ENCODE measurements around the gene ETHE1. TPM values are rescaled to one million over a fixed set of nuclear protein-coding genes. Genes with fewer than 3 reads are reported as not detected.
A peak's percentile ranks its signal among the peaks of the same experiment; 100 is the strongest.

Gene ETHE1
- total RNA-seq, 1 donor from 2014 or later = 57.3 TPM

DNA sequence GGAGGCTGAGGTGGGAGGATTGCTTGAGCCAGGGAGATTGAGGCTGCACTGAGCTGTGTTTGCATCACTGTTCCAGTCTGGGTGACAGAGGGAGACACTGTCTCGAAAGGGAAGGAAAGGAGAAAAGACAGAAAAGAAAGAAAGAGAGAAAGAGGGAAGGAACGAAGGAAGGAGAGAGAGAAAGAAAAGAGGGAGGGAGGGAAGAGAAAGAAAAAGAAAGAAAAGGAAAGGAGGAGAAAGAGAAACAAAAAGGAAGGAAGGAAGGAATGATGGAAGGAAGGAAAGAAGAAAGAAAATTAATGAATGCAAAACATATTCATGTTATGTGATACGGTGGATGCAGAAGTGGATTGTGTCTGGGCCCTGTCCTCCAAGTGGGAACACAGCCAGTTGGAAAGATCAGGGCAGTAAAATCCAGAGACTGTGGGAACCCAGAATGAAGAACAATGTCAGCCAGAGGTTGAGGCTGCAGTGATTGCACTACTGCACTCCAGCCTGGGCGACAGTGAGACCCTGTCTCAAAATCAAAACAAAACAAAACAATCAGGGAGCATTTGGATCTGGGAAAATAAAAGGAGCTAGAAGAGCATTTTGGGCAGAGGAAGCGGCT, 28.7 kb downstream of the ETHE1 start:
- Mint-ChIP-seq H3K9me3 (no peaks in the 10 kb centered on the region), H3K4me3 (peak overlapping the region; percentile 21), H3K27me3 (no peaks in the 10 kb centered on the region), H3K36me3 (peaks cover 29% of the 10 kb centered on the region), H3K27ac (peak overlapping the region; percentile 66), H3K4me1 (ENCODE audit: unreplicated experiment) (peaks cover 26% of the 10 kb centered on the region)
- DNase-seq (ENCODE audit: extremely low spot score, unreplicated experiment) = no peak
- TF ChIP-seq, protein P1, sequence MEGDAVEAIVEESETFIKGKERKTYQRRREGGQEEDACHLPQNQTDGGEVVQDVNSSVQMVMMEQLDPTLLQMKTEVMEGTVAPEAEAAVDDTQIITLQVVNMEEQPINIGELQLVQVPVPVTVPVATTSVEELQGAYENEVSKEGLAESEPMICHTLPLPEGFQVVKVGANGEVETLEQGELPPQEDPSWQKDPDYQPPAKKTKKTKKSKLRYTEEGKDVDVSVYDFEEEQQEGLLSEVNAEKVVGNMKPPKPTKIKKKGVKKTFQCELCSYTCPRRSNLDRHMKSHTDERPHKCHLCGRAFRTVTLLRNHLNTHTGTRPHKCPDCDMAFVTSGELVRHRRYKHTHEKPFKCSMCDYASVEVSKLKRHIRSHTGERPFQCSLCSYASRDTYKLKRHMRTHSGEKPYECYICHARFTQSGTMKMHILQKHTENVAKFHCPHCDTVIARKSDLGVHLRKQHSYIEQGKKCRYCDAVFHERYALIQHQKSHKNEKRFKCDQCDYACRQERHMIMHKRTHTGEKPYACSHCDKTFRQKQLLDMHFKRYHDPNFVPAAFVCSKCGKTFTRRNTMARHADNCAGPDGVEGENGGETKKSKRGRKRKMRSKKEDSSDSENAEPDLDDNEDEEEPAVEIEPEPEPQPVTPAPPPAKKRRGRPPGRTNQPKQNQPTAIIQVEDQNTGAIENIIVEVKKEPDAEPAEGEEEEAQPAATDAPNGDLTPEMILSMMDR (conservative IDR thresholded peaks at IDR 0.05) = no peak

DNA sequence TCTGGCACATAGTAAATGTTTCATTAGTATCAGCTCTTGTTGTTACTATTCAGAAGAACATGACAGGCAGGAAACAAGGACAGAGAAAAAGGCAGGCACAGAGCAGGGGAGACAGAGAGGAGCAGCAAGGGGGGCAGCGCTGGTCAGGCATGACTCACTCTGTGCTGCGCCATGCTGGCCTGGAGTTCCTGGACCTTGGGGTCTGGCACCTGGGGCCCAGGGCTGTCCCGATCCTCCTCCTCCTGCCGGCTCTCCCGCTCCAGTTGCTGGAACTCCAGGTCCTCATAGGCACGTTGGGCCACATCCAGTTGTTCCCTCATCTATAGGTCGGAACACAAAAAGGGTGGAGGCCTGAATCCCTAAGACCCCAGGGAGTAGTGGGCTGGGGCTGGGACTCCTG, 30.0 kb downstream of the ETHE1 start:
- peaks cover 19% of the 10 kb centered on the region for H3K4me1 Mint-ChIP-seq (ENCODE audit: unreplicated experiment)
- peaks cover 23% of the 10 kb centered on the region for H3K36me3 Mint-ChIP-seq
- TF ChIP-seq, protein P1 (conservative IDR thresholded peaks at IDR 0.05) = no peak
- peak overlapping the region; percentile 59 for H3K27ac Mint-ChIP-seq
- DNase-seq (ENCODE audit: extremely low spot score, unreplicated experiment) = no peak
- no peaks in the 10 kb centered on the region for H3K9me3 Mint-ChIP-seq
- peak overlapping the region; percentile 9 for H3K4me3 Mint-ChIP-seq
- H3K27me3 Mint-ChIP-seq = no peaks in the 10 kb centered on the region

DNA sequence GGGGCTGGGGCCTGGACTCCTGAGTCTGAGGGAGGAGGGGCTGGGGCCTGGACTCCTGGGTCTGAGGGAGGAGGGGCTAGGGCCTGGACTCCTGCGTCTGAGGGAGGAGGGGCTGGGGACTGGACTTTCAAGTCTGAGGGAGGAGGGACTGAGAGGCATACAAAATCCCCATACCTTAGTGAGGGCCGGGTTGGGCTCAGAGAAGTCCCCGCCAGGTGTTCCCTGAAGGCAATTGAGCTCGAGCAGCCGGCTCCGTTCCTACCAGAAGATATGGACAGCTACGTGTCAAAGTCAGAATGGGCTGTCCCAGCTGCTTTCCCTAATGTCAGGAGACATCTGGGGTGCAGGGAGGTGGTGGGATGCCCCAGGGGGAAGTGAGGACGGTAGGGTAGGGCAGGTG, 31.9 kb downstream of the ETHE1 start:
- Mint-ChIP-seq H3K4me1 (ENCODE audit: unreplicated experiment) (peaks cover 15% of the 10 kb centered on the region), H3K36me3 (peaks cover 20% of the 10 kb centered on the region), H3K4me3 (peak overlapping the region; percentile 51), H3K9me3 (no peaks in the 10 kb centered on the region), H3K27me3 (no peaks in the 10 kb centered on the region), H3K27ac (peak overlapping the region; percentile 83)
- DNase-seq (ENCODE audit: extremely low spot score, unreplicated experiment) = no peak
- TF ChIP-seq, protein P1 (conservative IDR thresholded peaks at IDR 0.05) = no peak

DNA sequence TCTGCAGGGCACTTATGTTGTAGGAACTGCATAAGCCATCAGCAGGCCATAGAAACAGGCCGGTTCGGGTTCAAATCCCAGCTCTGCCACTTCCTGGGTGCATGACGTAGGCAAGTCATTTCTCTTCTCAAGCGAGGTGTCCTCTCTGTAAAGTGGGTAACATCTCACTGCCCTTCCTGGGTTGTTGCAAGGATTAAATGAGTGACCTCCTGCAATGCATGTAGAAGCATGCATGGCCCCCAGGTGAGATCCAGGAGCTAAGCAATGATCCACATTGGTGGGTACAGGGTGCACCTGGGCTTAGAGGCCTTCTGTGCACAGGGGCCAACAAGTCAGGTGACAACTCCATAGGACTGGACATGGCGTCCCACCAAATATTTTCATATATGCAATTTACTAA, 36.2 kb downstream of the ETHE1 start:
- no peak overlapping the region for H3K27ac Mint-ChIP-seq
- H3K9me3 Mint-ChIP-seq = no peaks in the 10 kb centered on the region
- DNase-seq (ENCODE audit: extremely low spot score, unreplicated experiment) = no peak
- H3K36me3 Mint-ChIP-seq = peaks cover 6% of the 10 kb centered on the region
- no peak overlapping the region for H3K4me3 Mint-ChIP-seq
- H3K4me1 Mint-ChIP-seq (ENCODE audit: unreplicated experiment) = no peaks in the 10 kb centered on the region
- TF ChIP-seq, protein P1 (conservative IDR thresholded peaks at IDR 0.05) = no peak
- no peaks in the 10 kb centered on the region for H3K27me3 Mint-ChIP-seq

DNA sequence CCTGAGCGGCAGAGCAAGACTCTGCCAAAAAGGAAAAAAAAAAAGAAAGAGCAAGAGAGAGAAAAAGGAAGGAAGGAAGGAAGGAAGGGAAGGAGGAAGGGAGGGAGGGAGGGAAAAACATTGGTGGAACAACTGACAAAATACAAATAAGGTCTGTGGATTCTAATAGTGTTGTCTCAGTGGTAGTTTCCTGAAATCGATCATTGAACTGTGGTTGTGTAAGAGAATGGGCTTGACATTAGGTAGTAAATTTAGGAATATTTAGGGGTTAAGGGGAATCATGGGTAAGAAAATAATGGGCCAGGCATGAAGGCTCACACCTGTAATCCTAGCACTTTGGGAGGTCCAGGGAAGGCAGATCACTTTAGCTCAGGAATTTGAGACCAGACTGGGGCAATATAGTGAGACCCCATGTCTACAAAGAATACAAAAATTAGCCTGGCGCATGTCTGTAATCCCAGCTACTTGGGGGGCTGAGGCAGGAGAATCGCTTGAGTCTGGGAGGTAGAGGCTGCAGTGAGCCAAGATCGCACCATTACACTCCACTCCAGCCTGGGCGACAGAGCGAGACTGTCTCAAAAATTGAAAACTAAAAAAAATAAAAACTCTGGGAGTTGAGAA, 36.9 kb downstream of the ETHE1 start:
- TF ChIP-seq, protein P1 (conservative IDR thresholded peaks at IDR 0.05) = no peak
- no peaks in the 10 kb centered on the region for H3K4me1 Mint-ChIP-seq (ENCODE audit: unreplicated experiment)
- no peaks in the 10 kb centered on the region for H3K9me3 Mint-ChIP-seq
- DNase-seq (ENCODE audit: extremely low spot score, unreplicated experiment) = no peak
- H3K27ac Mint-ChIP-seq = no peak overlapping the region
- no peaks in the 10 kb centered on the region for H3K27me3 Mint-ChIP-seq
- peaks cover 3% of the 10 kb centered on the region for H3K36me3 Mint-ChIP-seq
- no peak overlapping the region for H3K4me3 Mint-ChIP-seq
